Suprapubic skin (tissue), 4 donors: Measurements from ENCODE around the gene SLC39A9. TPM values are rescaled to one million over a fixed set of nuclear protein-coding genes. Genes with fewer than 3 reads are reported as not detected.

ENCODE experiments used
- DNase-seq, 2 donors: peaks; one replicate each; pipeline ENCODE4 v3.0.0-alpha.2; 2019; ENCODE audit warnings: low spot score in 2 of 2
- H3K27ac ChIP-seq: fragments of 200-600 bp; sonication (generic); one replicate; pipeline ENCODE4 v1.5.1; 2019
- H3K27me3 ChIP-seq: fragments of 200-600 bp; sonication (generic); one replicate; pipeline ENCODE4 v1.5.1; 2019
- H3K36me3 ChIP-seq: fragments of 200-600 bp; sonication (generic); one replicate; pipeline ENCODE4 v1.5.1; 2019
- H3K4me1 ChIP-seq: fragments of 200-600 bp; sonication (generic); one replicate; pipeline ENCODE4 v1.5.1; 2019
- H3K4me3 ChIP-seq: fragments of 200-600 bp; sonication (generic); one replicate; pipeline ENCODE4 v1.5.1; 2019; ENCODE audit warnings: mild to moderate bottlenecking
- H3K9me3 ChIP-seq: fragments of 200-600 bp; sonication (generic); one replicate; pipeline ENCODE4 v1.5.1; 2019
- CTCF ChIP-seq, 2 donors: fragments of 200-600 bp in 1 of 2; fragments of 450-650 bp in 1 of 2; sonication (generic) in 1 of 2; IDR thresholded peaks; one replicate each; pipeline ENCODE4 v1.5.1; 2016 to 2019; ENCODE audit warnings: antibody characterized with exemption in 2 of 2, mild to moderate bottlenecking in 1 of 2, moderate library complexity in 1 of 2
- EP300 ChIP-seq: sonication (generic); formaldehyde crosslinking; IDR thresholded peaks from one replicate; pipeline ENCODE4 v1.6.1; 2017; ENCODE audit warnings: antibody characterized with exemption
- POLR2A ChIP-seq, 2 donors: fragments of 450-650 bp; IDR thresholded peaks; one replicate each; pipeline ENCODE4 v1.6.1; 2017; ENCODE audit warnings: antibody characterized with exemption in 2 of 2, mild to moderate bottlenecking in 2 of 2, moderate library complexity in 2 of 2
- POLR2AphosphoS5 ChIP-seq, 3 donors: sonication (generic); formaldehyde crosslinking; IDR thresholded peaks; one replicate each; pipeline ENCODE4 v1.6.1; 2017; ENCODE audit warnings: antibody characterized with exemption in 3 of 3
- WGBS: methylation state at CpG from one replicate; pipeline ENCODE4 v1.1.5; 2018; 5-methylcytosine and 5-hydroxymethylcytosine counted together
- total RNA-seq, 4 donors: library from RNA; depleted of rRNA; stranded (reverse); fragments of >200 nt; gene quantifications; one replicate each; pipeline ENCODE4 v1.1.0, GENCODE V29; 2016

The SLC39A9 gene
- total RNA-seq, 4 donors from 2014 or later: 46.5 to 65.6 (median 60.2) TPM

GRCh38 chr14:69483765-69484443, 85.4 kb downstream of the SLC39A9 start:
- Histone ChIP-seq H3K4me3 (peak overlapping the region; percentile 47), H3K36me3 (no peaks in the 10 kb centered on the region), H3K27ac (no peak overlapping the region), H3K9me3 (no peaks in the 10 kb centered on the region), H3K27me3 (peaks cover 58% of the 10 kb centered on the region), H3K4me1 (peaks cover 19% of the 10 kb centered on the region)
- TF ChIP-seq POLR2A (IDR thresholded peaks at IDR 0.05) (no peak), EP300 (no peak), POLR2AphosphoS5 (IDR thresholded peaks at IDR 0.05) (no peak), CTCF (IDR thresholded peaks at IDR 0.05) (no peak)
- 3% methylated on average over 30 of the region's 54 CpGs for WGBS
- DNase-seq: no peak

GRCh38 chr14:69484444-69485314, 86.2 kb downstream of the SLC39A9 start, which contains the start of gene PLEKHD1:
Gene PLEKHD1, plus strand, starts transcription at chr14:69484728. Its CDS starts 238 bp downstream, at chr14:69484966.
- Histone ChIP-seq H3K27me3 (peaks cover 58% of the 10 kb centered on the region), H3K4me3 (peak within 1 kb of the TSS; percentile 47), H3K27ac (no peak within 1 kb of the TSS), H3K36me3 (no peaks in the 10 kb centered on the region), H3K4me1 (peaks cover 19% of the 10 kb centered on the region), H3K9me3 (no peaks in the 10 kb centered on the region)
- WGBS: 3% methylated on average over 31 of the region's 86 CpGs
- DNase-seq: no peak
- no peak for TF ChIP-seq POLR2A (IDR thresholded peaks at IDR 0.05)
- TF ChIP-seq EP300: no peak
- TF ChIP-seq POLR2AphosphoS5 (IDR thresholded peaks at IDR 0.05): no peak
- TF ChIP-seq CTCF (IDR thresholded peaks at IDR 0.05): no peak

GRCh38 chr14:69485315-69485660, 86.8 kb downstream of the SLC39A9 start:
- peaks cover 19% of the 10 kb centered on the region for H3K4me1 ChIP-seq
- peaks cover 58% of the 10 kb centered on the region for H3K27me3 ChIP-seq
- peak overlapping the region; percentile 47 for H3K4me3 ChIP-seq
- no peaks in the 10 kb centered on the region for H3K9me3 ChIP-seq
- TF ChIP-seq EP300 (no peak), POLR2AphosphoS5 (IDR thresholded peaks at IDR 0.05) (no peak), POLR2A (IDR thresholded peaks at IDR 0.05) (no peak), CTCF (IDR thresholded peaks at IDR 0.05) (no peak)
- no peak overlapping the region for H3K27ac ChIP-seq
- 74% methylated on average over 10 of the region's 11 CpGs for WGBS
- DNase-seq: no peak
- no peaks in the 10 kb centered on the region for H3K36me3 ChIP-seq

- WGBS: 85% methylated on average over 6 of the region's 6 CpGs
- peaks cover 58% of the 10 kb centered on the region for H3K27me3 ChIP-seq
- H3K4me3 ChIP-seq: no peak overlapping the region
- TF ChIP-seq POLR2AphosphoS5 (IDR thresholded peaks at IDR 0.05) (no peak), EP300 (no peak)
- no peak for DNase-seq
- peaks cover 19% of the 10 kb centered on the region for H3K4me1 ChIP-seq
- no peaks in the 10 kb centered on the region for H3K9me3 ChIP-seq
- H3K36me3 ChIP-seq: no peaks in the 10 kb centered on the region
- H3K27ac ChIP-seq: no peak overlapping the region
Measured at GRCh38 chr14:69485701-69486100, 87.2 kb downstream of the SLC39A9 start.

- peaks cover 19% of the 10 kb centered on the region for H3K4me1 ChIP-seq
- no peak for DNase-seq
- WGBS: 96% methylated on average over 4 of the region's 4 CpGs
- no peaks in the 10 kb centered on the region for H3K9me3 ChIP-seq
- peaks cover 58% of the 10 kb centered on the region for H3K27me3 ChIP-seq
- TF ChIP-seq POLR2A (IDR thresholded peaks at IDR 0.05): no peak
- TF ChIP-seq EP300: no peak
- no peak for TF ChIP-seq POLR2AphosphoS5 (IDR thresholded peaks at IDR 0.05)
- TF ChIP-seq CTCF (IDR thresholded peaks at IDR 0.05): no peak
- no peak overlapping the region for H3K4me3 ChIP-seq
- no peak overlapping the region for H3K27ac ChIP-seq
- no peaks in the 10 kb centered on the region for H3K36me3 ChIP-seq
Measured at GRCh38 chr14:69487226-69487625, 88.7 kb downstream of the SLC39A9 start.
